Measurements from ENCODE around the gene PRPF6.

Gene PRPF6

GRCh38 chr20:64047046-64047389 lies 66.1 kb downstream of the PRPF6 start:
- Histone ChIP-seq H4K20me1 (ENCODE audit: control insufficient read depth, insufficient read depth, low read depth, low read length) (no peaks in the 10 kb centered on the region), H3K27me3 (ENCODE audit: control insufficient read depth, low read length) (peaks cover 22% of the 10 kb centered on the region), H3K9me3 (ENCODE audit: control insufficient read depth, insufficient read depth, low read length) (no peaks in the 10 kb centered on the region), H3K27ac (ENCODE audit: low read depth, low read length) (no peak overlapping the region), H3K9me2 (replicated peaks; ENCODE audit: control insufficient read depth, low read length) (no peaks in the 10 kb centered on the region), H3K4me1 (ENCODE audit: control insufficient read depth, low read length) (peaks cover 5% of the 10 kb centered on the region), H3K4me3 (ENCODE audit: low read length) (no peak overlapping the region), H3K36me3 (ENCODE audit: control insufficient read depth, low read length) (no peaks in the 10 kb centered on the region), H3K4me2 (ENCODE audit: low read length) (no peak overlapping the region), H3K79me2 (ENCODE audit: control insufficient read depth, low read length) (no peaks in the 10 kb centered on the region), H3F3A (ENCODE audit: control insufficient read depth, insufficient read depth) (peaks cover 11% of the 10 kb centered on the region)
- TF ChIP-seq CTCF (IDR thresholded peaks at IDR 0.05; ENCODE audit: low read depth, low read length, poor library complexity, severe bottlenecking) = no peak
- no peak for TF ChIP-seq EZH2phosphoT487 (IDR thresholded peaks at IDR 0.05; ENCODE audit: borderline replicate concordance, low read length)

GRCh38 chr20:64047968-64048401 lies 67.1 kb downstream of the PRPF6 start:
- Histone ChIP-seq H3K27ac (ENCODE audit: low read depth, low read length) (no peak overlapping the region), H3K4me1 (ENCODE audit: control insufficient read depth, low read length) (no peaks in the 10 kb centered on the region; the same call in 1 of the 2 replicates), H3K9me2 (replicated peaks; ENCODE audit: control insufficient read depth, low read length) (no peaks in the 10 kb centered on the region), H3K36me3 (ENCODE audit: control insufficient read depth, low read length) (no peaks in the 10 kb centered on the region), H3F3A (ENCODE audit: control insufficient read depth, insufficient read depth) (peaks cover 11% of the 10 kb centered on the region), H3K4me3 (ENCODE audit: low read length) (no peak overlapping the region), H3K79me2 (ENCODE audit: control insufficient read depth, low read length) (no peaks in the 10 kb centered on the region), H3K27me3 (ENCODE audit: control insufficient read depth, low read length) (peaks cover 31% of the 10 kb centered on the region), H4K20me1 (ENCODE audit: control insufficient read depth, insufficient read depth, low read depth, low read length) (no peaks in the 10 kb centered on the region), H3K9me3 (ENCODE audit: control insufficient read depth, insufficient read depth, low read length) (no peaks in the 10 kb centered on the region), H3K4me2 (ENCODE audit: low read length) (no peak overlapping the region)
- TF ChIP-seq EZH2phosphoT487 (IDR thresholded peaks at IDR 0.05; ENCODE audit: borderline replicate concordance, low read length) (no peak), CTCF (IDR thresholded peaks at IDR 0.05; ENCODE audit: low read depth, low read length, poor library complexity, severe bottlenecking) (no peak)

GRCh38 chr20:64048402-64049044 lies 67.6 kb downstream of the PRPF6 start:
- H3K27me3 ChIP-seq (ENCODE audit: control insufficient read depth, low read length) = peaks cover 35% of the 10 kb centered on the region
- H3K79me2 ChIP-seq (ENCODE audit: control insufficient read depth, low read length) = no peaks in the 10 kb centered on the region
- no peaks in the 10 kb centered on the region for H4K20me1 ChIP-seq (ENCODE audit: control insufficient read depth, insufficient read depth, low read depth, low read length)
- H3F3A ChIP-seq (ENCODE audit: control insufficient read depth, insufficient read depth) = peaks cover 7% of the 10 kb centered on the region
- H3K27ac ChIP-seq (ENCODE audit: low read depth, low read length) = no peak overlapping the region
- no peak overlapping the region for H3K4me2 ChIP-seq (ENCODE audit: low read length)
- H3K4me1 ChIP-seq (ENCODE audit: control insufficient read depth, low read length) = no peaks in the 10 kb centered on the region; the same call in 1 of the 2 replicates
- H3K9me2 ChIP-seq (replicated peaks; ENCODE audit: control insufficient read depth, low read length) = no peaks in the 10 kb centered on the region
- H3K4me3 ChIP-seq (ENCODE audit: low read length) = no peak overlapping the region
- TF ChIP-seq CTCF (IDR thresholded peaks at IDR 0.05; ENCODE audit: low read depth, low read length, poor library complexity, severe bottlenecking) (no peak), EZH2phosphoT487 (IDR thresholded peaks at IDR 0.05; ENCODE audit: borderline replicate concordance, low read length) (no peak)
- H3K36me3 ChIP-seq (ENCODE audit: control insufficient read depth, low read length) = no peaks in the 10 kb centered on the region
- no peaks in the 10 kb centered on the region for H3K9me3 ChIP-seq (ENCODE audit: control insufficient read depth, insufficient read depth, low read length)
